GM06990 (cell line): ENCODE results near the gene LIMD2.
"Not testable (repeated sequence)": the region's sequence is repeated elsewhere in the genome, so short reads cannot be mapped to it uniquely, and the experiment has no call there.

ENCODE experiments used
- DNase-seq: peaks from one replicate; pipeline ENCODE4 v3.0.0-alpha.2; 2011; ENCODE audit not compliant: insufficient read length; ENCODE audit errors: extremely low read depth
- H3K27me3 ChIP-seq: replicated peaks from 2 replicates; pipeline ENCODE4 v1.6.0; 2011; ENCODE audit warnings: low read length; ENCODE audit not compliant: control insufficient read depth, insufficient read depth
- H3K36me3 ChIP-seq: 2 replicates; pipeline ENCODE4 v1.5.1; 2011; ENCODE audit warnings: low read length; ENCODE audit not compliant: control insufficient read depth, insufficient read depth
- H3K4me3 ChIP-seq: replicated peaks from 2 replicates; pipeline ENCODE4 v1.5.1; 2011; ENCODE audit warnings: low read depth, mild to moderate bottlenecking, control low read depth, low read length
- TF ChIP-seq, protein P1 (sequence below): IDR thresholded peaks from 2 replicates; pipeline ENCODE4 v1.5.1; 2011; ENCODE audit warnings: low read length, control low read depth, mild to moderate bottlenecking, inconsistent platforms; ENCODE audit not compliant: insufficient read depth, poor library complexity, severe bottlenecking

LIMD2 gene

DNA sequence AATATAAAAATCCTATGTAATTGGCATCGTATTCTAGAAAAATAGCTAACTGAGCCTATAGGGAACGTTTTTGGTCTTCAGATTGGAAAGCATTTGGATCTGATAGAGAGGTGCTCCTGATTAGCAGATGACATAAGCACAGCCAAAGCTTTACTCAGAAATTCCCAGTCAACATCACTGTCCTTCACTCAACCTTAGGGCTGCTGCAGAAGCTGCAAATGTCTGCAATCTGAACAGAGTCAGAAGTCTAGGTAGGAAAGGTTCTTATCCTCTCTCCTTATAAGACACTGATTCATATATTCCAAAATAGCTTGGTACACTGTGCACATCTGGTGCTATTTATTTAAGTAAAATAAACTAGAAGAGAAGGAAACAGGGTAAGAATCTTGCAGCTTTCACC, 22.5 kb upstream of the LIMD2 start:
- DNase-seq = no peak
- TF ChIP-seq, protein P1, sequence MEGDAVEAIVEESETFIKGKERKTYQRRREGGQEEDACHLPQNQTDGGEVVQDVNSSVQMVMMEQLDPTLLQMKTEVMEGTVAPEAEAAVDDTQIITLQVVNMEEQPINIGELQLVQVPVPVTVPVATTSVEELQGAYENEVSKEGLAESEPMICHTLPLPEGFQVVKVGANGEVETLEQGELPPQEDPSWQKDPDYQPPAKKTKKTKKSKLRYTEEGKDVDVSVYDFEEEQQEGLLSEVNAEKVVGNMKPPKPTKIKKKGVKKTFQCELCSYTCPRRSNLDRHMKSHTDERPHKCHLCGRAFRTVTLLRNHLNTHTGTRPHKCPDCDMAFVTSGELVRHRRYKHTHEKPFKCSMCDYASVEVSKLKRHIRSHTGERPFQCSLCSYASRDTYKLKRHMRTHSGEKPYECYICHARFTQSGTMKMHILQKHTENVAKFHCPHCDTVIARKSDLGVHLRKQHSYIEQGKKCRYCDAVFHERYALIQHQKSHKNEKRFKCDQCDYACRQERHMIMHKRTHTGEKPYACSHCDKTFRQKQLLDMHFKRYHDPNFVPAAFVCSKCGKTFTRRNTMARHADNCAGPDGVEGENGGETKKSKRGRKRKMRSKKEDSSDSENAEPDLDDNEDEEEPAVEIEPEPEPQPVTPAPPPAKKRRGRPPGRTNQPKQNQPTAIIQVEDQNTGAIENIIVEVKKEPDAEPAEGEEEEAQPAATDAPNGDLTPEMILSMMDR = no peak
- H3K27me3 ChIP-seq = no peaks in the 10 kb centered on the region
- no peak overlapping the region for H3K4me3 ChIP-seq
- peaks cover 3% of the 10 kb centered on the region for H3K36me3 ChIP-seq

DNA sequence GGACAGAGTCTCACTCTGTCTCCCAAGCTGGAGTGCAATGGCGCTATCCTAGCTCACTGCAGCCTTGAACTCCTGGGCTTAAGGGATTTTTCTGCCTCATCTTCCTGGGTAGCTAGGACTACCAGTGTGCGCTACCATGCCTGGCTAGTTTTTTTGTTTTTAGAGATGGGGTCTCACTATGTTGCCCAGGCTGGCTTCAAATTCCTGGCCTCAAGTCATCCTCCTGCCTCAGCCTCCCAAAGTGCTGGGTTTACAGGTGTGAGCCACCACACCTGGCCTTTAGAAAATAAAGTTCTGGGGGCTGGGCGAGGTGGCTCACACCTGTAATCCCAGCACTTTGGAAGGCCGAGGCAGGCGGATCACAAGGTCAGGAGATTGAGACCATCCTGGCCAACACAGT, 20.3 kb upstream of the LIMD2 start:
- H3K27me3 ChIP-seq, H3K36me3 ChIP-seq, H3K4me3 ChIP-seq, DNase-seq: not testable (repeated sequence)

DNA sequence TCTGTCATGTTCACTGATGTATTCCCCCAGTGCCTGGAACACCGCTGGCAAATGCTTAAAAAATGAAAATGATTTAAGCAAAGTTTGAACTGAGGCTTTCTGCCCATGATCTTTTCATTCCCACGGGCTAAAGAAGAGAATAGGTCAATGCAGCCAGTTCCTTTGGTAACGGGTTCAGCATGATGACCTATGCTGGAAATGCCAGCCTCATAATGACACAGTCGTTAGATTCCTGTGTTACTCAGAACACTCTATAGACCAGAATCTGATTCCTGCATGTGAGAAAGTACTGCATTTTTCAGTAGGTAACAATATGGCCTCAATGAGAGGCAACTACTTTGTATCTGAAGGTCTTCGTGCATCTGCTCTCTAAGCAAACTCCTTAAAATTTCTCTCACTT, 19.1 kb upstream of the LIMD2 start:
- peaks cover 4% of the 10 kb centered on the region for H3K36me3 ChIP-seq
- no peaks in the 10 kb centered on the region for H3K27me3 ChIP-seq
- no peak for DNase-seq
- TF ChIP-seq, protein P1 = no peak
- no peak overlapping the region for H3K4me3 ChIP-seq

DNA sequence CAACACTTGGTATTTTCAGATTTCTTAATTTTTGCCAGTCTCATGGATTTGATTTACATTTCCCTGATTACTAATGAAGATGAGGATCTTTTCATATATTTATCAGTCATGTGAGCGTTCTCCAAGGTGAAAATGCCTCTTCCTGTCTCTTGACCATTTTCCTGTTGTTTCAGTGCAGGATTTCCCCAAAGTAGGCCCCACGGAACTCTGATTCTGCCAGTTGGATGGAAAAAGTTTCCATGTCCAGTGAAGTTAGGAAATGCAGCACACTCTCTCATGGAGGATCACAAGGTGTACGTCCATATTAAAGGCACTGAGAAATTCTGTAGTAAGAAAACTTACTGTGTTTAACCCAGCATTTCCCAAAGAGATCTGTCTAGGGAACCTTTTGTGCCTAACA, 16.5 kb upstream of the LIMD2 start:
- TF ChIP-seq, protein P1 = no peak
- no peaks in the 10 kb centered on the region for H3K27me3 ChIP-seq
- H3K4me3 ChIP-seq = no peak overlapping the region
- peaks cover 14% of the 10 kb centered on the region for H3K36me3 ChIP-seq
- DNase-seq = no peak

DNA sequence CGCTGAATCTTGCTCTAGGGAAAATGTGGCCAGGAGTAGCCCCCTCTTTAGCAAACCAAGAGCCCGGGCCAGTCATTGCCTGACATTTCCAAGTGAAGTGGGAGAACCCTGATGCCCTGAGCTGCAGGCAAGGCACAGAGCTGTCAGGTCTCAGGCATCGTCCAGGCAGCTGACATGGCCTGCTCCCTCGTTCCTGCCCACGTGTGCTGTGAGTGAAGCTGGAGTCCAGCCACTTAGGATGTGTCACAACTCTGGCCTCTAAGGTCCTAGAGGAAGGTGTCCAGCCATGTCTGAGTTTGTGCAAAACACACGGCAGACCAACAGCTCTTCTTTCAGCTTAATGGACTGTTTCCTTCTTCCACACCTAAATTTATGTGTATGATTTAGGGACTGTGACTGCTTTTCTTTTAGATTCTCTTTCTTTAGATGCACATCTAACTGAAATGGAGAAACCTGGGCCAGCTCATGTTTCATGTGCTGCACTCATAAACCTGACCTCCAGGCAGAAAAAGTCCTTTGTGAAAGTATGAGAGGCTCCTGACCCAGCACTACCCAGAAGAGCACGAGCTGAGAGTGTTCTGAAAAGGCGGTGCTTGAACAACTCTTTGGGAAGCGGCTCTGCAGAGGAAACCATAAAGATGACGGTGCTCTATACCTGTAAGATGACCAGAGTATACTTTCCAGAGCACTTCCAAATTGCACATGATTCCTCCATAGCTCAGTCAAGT, 14.8 kb upstream of the LIMD2 start:
- DNase-seq = no peak
- no peaks in the 10 kb centered on the region for H3K27me3 ChIP-seq
- peaks cover 24% of the 10 kb centered on the region for H3K36me3 ChIP-seq
- H3K4me3 ChIP-seq = no peak overlapping the region
- TF ChIP-seq, protein P1 = no peak

DNA sequence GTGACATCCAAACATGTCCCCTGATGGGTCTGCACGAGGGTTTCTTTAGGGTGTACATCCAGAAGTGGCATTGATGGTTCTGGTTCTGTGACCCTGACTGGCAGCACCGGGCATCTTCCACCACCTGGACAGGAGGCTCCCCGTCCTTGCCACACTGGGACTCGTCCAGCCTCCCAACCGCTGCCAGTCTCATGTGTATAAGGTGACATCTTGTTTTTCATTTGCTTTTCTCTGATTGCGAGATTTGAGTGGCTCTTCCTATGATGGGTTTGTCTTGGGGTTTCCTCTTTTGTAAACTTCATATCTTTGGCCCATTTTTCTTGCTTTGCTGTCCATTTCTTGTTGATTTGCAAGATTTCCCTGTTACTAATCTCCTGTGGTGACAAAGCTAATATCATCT, 9.2 kb upstream of the LIMD2 start:
- no peak overlapping the region for H3K4me3 ChIP-seq
- H3K27me3 ChIP-seq = no peaks in the 10 kb centered on the region
- no peak for DNase-seq
- peaks cover 34% of the 10 kb centered on the region for H3K36me3 ChIP-seq
- TF ChIP-seq, protein P1 = no peak
